Calu3 (cell line): Measurements from ENCODE around the gene NEK6. TPM values are rescaled to one million over a fixed set of nuclear protein-coding genes. Genes with fewer than 3 reads are reported as not detected.

ENCODE experiments used
- BruUV-seq: library from RNA; stranded (reverse); fragments of 400-500 nt; replicated peaks from 2 replicates; lab custom pipeline; 2021; lab: Mats Ljungman, UMichigan
- CTCF ChIA-PET: fragments of 300-600 bp; sonication (Branson Sonifier 250); formaldehyde crosslinking; loops from one replicate; lab custom pipeline; 2022; ENCODE audit warnings: antibody characterized with exemption; lab: Charles Lee
- DNase-seq: peaks from one replicate; pipeline ENCODE4 v3.0.0; 2022
- H3K27ac Mint-ChIP-seq: one replicate; pipeline ENCODE4 v1.8.0; 2022; ENCODE audit warnings: mixed read lengths; ENCODE audit not compliant: unreplicated experiment
- H3K27me3 Mint-ChIP-seq: one replicate; pipeline ENCODE4 v1.8.0; 2022; ENCODE audit warnings: mixed read lengths; ENCODE audit not compliant: unreplicated experiment
- H3K36me3 Mint-ChIP-seq: one replicate; pipeline ENCODE4 v1.8.0; 2022; ENCODE audit warnings: mild to moderate bottlenecking, moderate library complexity, mixed read lengths; ENCODE audit not compliant: insufficient read depth, unreplicated experiment
- H3K4me1 Mint-ChIP-seq: one replicate; pipeline ENCODE4 v1.8.0; 2022; ENCODE audit warnings: mild to moderate bottlenecking, low read depth, mixed read lengths; ENCODE audit not compliant: unreplicated experiment
- H3K4me3 Mint-ChIP-seq: one replicate; pipeline ENCODE4 v1.8.0; 2022; ENCODE audit warnings: mild to moderate bottlenecking, low read depth, moderate library complexity, mixed read lengths; ENCODE audit not compliant: unreplicated experiment
- H3K9me3 Mint-ChIP-seq: one replicate; pipeline ENCODE4 v1.8.0; 2022; ENCODE audit warnings: low read depth, mixed read lengths; ENCODE audit not compliant: unreplicated experiment
- intact Hi-C: fragments of 100-400 bp; cut with micrococcal nuclease; formaldehyde crosslinking; loops from one replicate; pipeline ENCODE4 v1.10.0; 2022; ENCODE audit not compliant: unreplicated experiment
- total RNA-seq: library from RNA; stranded (reverse); gene quantifications from 2 replicates; pipeline ENCODE4 v1.2.3, GENCODE V29; 2022
- TF ChIP-seq, protein P1 (sequence below): fragments of 200-600 bp; IDR thresholded peaks from one replicate; pipeline ENCODE4 v1.8.0; 2022; ENCODE audit warnings: antibody characterized with exemption; ENCODE audit not compliant: unreplicated experiment

NEK6 gene
- total RNA-seq, 1 experiment from 2014 or later: 43.0 TPM

DNA sequence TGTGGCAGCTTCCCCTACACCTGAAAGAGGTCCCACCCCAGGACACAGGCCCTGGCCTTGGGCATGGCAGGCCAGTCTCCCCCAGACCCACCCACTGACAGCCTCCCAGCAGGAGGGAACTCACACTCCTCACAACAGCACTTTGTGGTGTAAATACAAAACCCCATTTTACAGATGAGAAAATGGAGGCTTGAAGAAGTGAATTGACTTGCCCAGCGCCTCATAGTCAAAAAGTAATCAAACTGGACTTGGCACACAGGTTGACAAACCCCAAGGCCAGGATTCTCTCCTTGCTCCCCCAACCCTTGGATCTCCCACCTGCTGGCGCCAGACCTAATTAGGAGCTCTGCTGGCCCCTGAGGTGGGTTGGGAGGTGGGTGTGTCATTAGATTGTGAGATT, 29.2 kb upstream of the NEK6 start:
- Mint-ChIP-seq H3K27me3 (no peaks in the 10 kb centered on the region), H3K9me3 (no peaks in the 10 kb centered on the region), H3K27ac (no peak overlapping the region), H3K4me3 (no peak overlapping the region), H3K36me3 (peaks cover under 1% of the 10 kb centered on the region), H3K4me1 (peaks cover 17% of the 10 kb centered on the region)
- TF ChIP-seq, protein P1, sequence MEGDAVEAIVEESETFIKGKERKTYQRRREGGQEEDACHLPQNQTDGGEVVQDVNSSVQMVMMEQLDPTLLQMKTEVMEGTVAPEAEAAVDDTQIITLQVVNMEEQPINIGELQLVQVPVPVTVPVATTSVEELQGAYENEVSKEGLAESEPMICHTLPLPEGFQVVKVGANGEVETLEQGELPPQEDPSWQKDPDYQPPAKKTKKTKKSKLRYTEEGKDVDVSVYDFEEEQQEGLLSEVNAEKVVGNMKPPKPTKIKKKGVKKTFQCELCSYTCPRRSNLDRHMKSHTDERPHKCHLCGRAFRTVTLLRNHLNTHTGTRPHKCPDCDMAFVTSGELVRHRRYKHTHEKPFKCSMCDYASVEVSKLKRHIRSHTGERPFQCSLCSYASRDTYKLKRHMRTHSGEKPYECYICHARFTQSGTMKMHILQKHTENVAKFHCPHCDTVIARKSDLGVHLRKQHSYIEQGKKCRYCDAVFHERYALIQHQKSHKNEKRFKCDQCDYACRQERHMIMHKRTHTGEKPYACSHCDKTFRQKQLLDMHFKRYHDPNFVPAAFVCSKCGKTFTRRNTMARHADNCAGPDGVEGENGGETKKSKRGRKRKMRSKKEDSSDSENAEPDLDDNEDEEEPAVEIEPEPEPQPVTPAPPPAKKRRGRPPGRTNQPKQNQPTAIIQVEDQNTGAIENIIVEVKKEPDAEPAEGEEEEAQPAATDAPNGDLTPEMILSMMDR: no peak
- no peak for DNase-seq
- no TSS peak for BruUV-seq
- intact Hi-C loops: no loop called here
- CTCF ChIA-PET: no interaction called here

DNA sequence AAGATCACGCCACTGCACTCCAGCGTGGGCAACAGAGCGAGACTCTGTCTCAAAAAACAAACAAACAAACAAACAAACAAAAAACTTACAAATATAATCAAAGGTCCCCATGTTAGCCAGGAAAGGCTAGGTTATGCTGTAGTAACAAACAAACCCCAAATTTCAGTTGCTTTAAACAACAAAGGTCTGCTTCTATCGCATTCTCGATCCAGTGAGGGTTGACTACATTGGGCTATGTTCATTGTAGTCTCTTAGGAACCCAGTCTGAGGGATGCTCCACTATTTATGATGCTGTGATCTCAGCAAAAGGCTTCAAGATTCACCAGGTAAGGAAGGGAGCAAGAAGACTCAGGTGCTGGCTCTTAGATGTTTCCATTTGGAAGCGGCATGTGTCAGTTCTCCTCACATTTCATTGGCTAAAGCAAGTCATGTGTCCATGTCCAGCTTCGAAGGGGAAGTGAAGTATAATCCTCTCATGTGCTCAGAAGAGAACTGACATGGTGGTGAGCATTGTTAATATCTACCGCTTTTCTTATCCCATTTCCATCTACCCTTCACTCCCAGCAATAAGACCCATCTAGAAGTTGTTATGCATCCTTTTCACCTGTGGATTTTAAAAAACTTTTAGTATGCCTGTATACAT, 26.5 kb upstream of the NEK6 start:
- Mint-ChIP-seq H3K27ac (no peak overlapping the region), H3K4me3 (no peak overlapping the region), H3K4me1 (no peaks in the 10 kb centered on the region), H3K27me3 (no peaks in the 10 kb centered on the region), H3K36me3 (no peaks in the 10 kb centered on the region), H3K9me3 (no peaks in the 10 kb centered on the region)
- BruUV-seq: no TSS peak
- CTCF ChIA-PET: no interaction called here
- no peak for DNase-seq
- intact Hi-C loops: no loop called here
- TF ChIP-seq, protein P1: no peak

DNA sequence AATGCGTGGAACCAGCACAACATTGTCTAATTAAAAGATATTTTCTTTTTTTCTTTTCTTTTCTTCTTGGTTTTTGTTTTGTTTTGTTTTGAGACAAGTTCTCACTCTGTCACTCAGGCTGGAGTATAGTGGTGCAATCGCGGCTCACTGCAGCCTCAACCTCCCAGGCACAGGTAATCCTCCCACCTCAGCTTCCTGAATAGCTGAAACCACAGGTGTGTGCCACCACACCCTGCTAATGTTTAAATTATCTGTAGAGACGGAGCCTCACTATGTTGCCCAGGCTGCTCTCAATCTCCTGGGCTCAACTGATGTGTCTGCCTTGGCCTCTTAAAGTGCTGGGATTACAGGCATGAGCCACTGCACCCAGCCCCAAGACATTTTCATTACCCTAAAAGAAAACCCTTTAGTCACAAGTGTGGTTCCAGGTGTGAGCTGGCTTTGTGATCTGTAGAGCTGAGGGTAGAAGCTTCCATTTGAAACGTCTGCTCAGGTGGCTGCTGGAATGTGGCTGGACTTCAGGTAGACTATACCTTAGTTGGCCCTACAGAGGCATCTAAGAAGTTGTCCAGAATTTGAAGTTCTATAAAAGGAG, 19.1 kb upstream of the NEK6 start:
- no peak for DNase-seq
- Mint-ChIP-seq H3K4me3 (no peak overlapping the region), H3K36me3 (no peaks in the 10 kb centered on the region), H3K27ac (no peak overlapping the region), H3K9me3 (no peaks in the 10 kb centered on the region), H3K27me3 (no peaks in the 10 kb centered on the region), H3K4me1 (no peaks in the 10 kb centered on the region)
- TF ChIP-seq, protein P1: no peak
- CTCF ChIA-PET: no interaction called here
- BruUV-seq: no TSS peak
- intact Hi-C loops: no loop called here

GRCh38 chr9:124239249-124240073, 18.3 kb upstream of the NEK6 start:
- Mint-ChIP-seq H3K4me3 (no peak overlapping the region), H3K27me3 (no peaks in the 10 kb centered on the region), H3K9me3 (no peaks in the 10 kb centered on the region), H3K4me1 (no peaks in the 10 kb centered on the region), H3K36me3 (no peaks in the 10 kb centered on the region), H3K27ac (no peak overlapping the region)
- CTCF ChIA-PET: no interaction called here
- BruUV-seq: no TSS peak
- TF ChIP-seq, protein P1: no peak
- intact Hi-C loops: no loop called here
- no peak for DNase-seq
